Psoas muscle (tissue), 8 donors: ENCODE measurements around the gene PEPD. TPM values are rescaled to one million over a fixed set of nuclear protein-coding genes. Genes with fewer than 3 reads are reported as not detected.

ENCODE experiments used
- ATAC-seq, 4 donors: fragments of 200-7000 bp; cut with Tn5 transposase; one replicate each; pipeline ENCODE4 v1.9.1; 2020; ENCODE audit warnings: moderate library complexity in 3 of 4, mild to moderate bottlenecking in 2 of 4
- DNase-seq, 2 donors: peaks; one replicate each; pipeline ENCODE4 v3.0.0-alpha.2; 2020
- H3K27ac ChIP-seq: fragments of 200-600 bp; one replicate; pipeline ENCODE4 v1.8.0; 2022
- H3K27me3 ChIP-seq, 3 donors: fragments of 200-600 bp in 1 of 3; one replicate each; pipeline versions ENCODE4 v1.6.1 to v1.8.0; 2013 to 2022; ENCODE audit warnings: low read length in 2 of 3, mild to moderate bottlenecking in 2 of 3, moderate library complexity in 1 of 3; ENCODE audit not compliant: insufficient read depth in 3 of 3
- H3K36me3 ChIP-seq, 2 donors: fragments of 200-600 bp in 1 of 2; one replicate each; pipeline versions ENCODE4 v1.6.1 to v1.8.0; 2013 to 2022; ENCODE audit warnings: low read depth in 1 of 2, mild to moderate bottlenecking in 1 of 2, moderate library complexity in 1 of 2; ENCODE audit not compliant: insufficient read depth in 1 of 2
- H3K4me1 ChIP-seq: fragments of 200-600 bp; one replicate; pipeline ENCODE4 v1.8.0; 2022
- H3K4me3 ChIP-seq: fragments of 200-600 bp; one replicate; pipeline ENCODE4 v1.8.0; 2022; ENCODE audit warnings: mild to moderate bottlenecking
- H3K9me3 ChIP-seq: fragments of 200-600 bp; one replicate; pipeline ENCODE4 v1.8.0; 2022
- CTCF ChIP-seq: fragments of 200-600 bp; IDR thresholded peaks from one replicate; pipeline ENCODE4 v1.8.0; 2022; ENCODE audit warnings: antibody characterized with exemption
- WGBS, 3 donors: extraction: QIAGEN DNeasy Blood & Tissue Kit; methylation state at CpG; one replicate each; pipeline versions ENCODE4 v1.1.6 to v1.1.7; 2013; 5-methylcytosine and 5-hydroxymethylcytosine counted together
- intact Hi-C, 2 donors: fragments of 100-400 bp; cut with DNase I; formaldehyde crosslinking; loops; one replicate each; pipeline versions ENCODE4 v1.11.0 to v1.14.2; 2022
- polyA plus RNA-seq, 3 donors: library from polyadenylated mRNA; stranded (reverse); fragments of 200-250 nt; gene quantifications; one replicate each; pipeline ENCODE4 v1.2.3, GENCODE V29; 2013
- total RNA-seq, 4 donors: library from RNA; stranded (reverse); fragmentation: NEBNext Ultra II Directional in 2 of 4; extraction: Animal tissue kit (Norgen Biotek cat#: 25700) in 2 of 4; gene quantifications; one replicate each; pipeline versions ENCODE4 v1.2.1 to v1.2.4, GENCODE V29; 2021 to 2023
- donor health status: healthy with polysubstance abuse.
- donor health status: DM: no; HTN: no; CAD: no; lungs with moderate emphysema.
- donor health status: Bipolar disorder and iron deficiency.
- donor health status: healthy.
- donor health status: DM: yes; HTN: yes; CAD: no.
- donor health status: DM: no; HTN: no; CAD: no.
- donor health status: DM: no; HTN: no; CAD: no.
- donor health status: DM: yes; HTN: yes; CAD: no.

The PEPD gene
- total and polyA plus RNA-seq, 7 donors = 26.3 to 40.2 (median 35.1) TPM

GRCh38 chr19:33514885-33515551, 6.6 kb downstream of the PEPD start:
- no peaks in the 10 kb centered on the region for H3K27me3 ChIP-seq
- no peaks in the 10 kb centered on the region for H3K9me3 ChIP-seq
- ATAC-seq (peak in 3 of 4 donors; percentile 30 to 68 (median 43)), DNase-seq (peak; percentile 49 to 73)
- no peak overlapping the region for H3K4me3 ChIP-seq
- no peak overlapping the region for H3K27ac ChIP-seq
- whole genome bisulfite sequencing, 3 donors = 68 to 71% (median 68%) methylated on average over 25 of the region's 25 CpGs
- TF ChIP-seq CTCF = no peak
- H3K36me3 ChIP-seq = peaks cover 0 to 13% of the 10 kb centered on the region in 2 donors
- no peaks in the 10 kb centered on the region for H3K4me1 ChIP-seq
- intact Hi-C loops = no loop called here

- Histone ChIP-seq H3K9me3 (no peaks in the 10 kb centered on the region), H3K27ac (no peak overlapping the region), H3K4me3 (no peak overlapping the region), H3K4me1 (no peaks in the 10 kb centered on the region), H3K27me3 (no peaks in the 10 kb centered on the region), H3K36me3 (peaks cover 0 to 18% of the 10 kb centered on the region in 2 donors)
- DNase-seq (no peak), ATAC-seq (no peak)
- WGBS, 3 donors = 80 to 83% (median 82%) methylated on average over 9 of the region's 9 CpGs
- TF ChIP-seq CTCF = no peak
- intact Hi-C loops = no loop called here
Observed at GRCh38 chr19:33513424-33513823, 8.2 kb downstream of the PEPD start.

GRCh38 chr19:33512580-33513137, 8.9 kb downstream of the PEPD start:
- ATAC-seq = no peak

GRCh38 chr19:33512021-33512420, 9.6 kb downstream of the PEPD start:
- whole genome bisulfite sequencing, 3 donors = 95 to 98% (median 97%) methylated on average over 3 of the region's 3 CpGs
- H3K4me1 ChIP-seq = peaks cover 5% of the 10 kb centered on the region
- no peak for DNase-seq
- H3K36me3 ChIP-seq = peaks cover 0 to 18% of the 10 kb centered on the region in 2 donors
- H3K4me3 ChIP-seq = no peak overlapping the region
- TF ChIP-seq CTCF = no peak
- no peaks in the 10 kb centered on the region for H3K9me3 ChIP-seq
- intact Hi-C loops = no loop called here
- no peak for ATAC-seq
- no peak overlapping the region for H3K27ac ChIP-seq
- H3K27me3 ChIP-seq = no peaks in the 10 kb centered on the region

More at GRCh38 chr19:33512580-33513137, 8.9 kb downstream of the PEPD start:
- 92 to 95% (median 93%) methylated on average over 21 to 23 of the region's 23 CpGs for WGBS, 3 donors
- H3K9me3 ChIP-seq = no peaks in the 10 kb centered on the region
- no peak for DNase-seq
- no peaks in the 10 kb centered on the region for H3K27me3 ChIP-seq
- peaks cover 4% of the 10 kb centered on the region for H3K4me1 ChIP-seq
- intact Hi-C loops = no loop called here
- no peak overlapping the region for H3K27ac ChIP-seq
- no peak overlapping the region for H3K4me3 ChIP-seq
- no peak for TF ChIP-seq CTCF
- peaks cover 0 to 18% of the 10 kb centered on the region in 2 donors for H3K36me3 ChIP-seq
